Stromal cell of bone marrow (primary cell): ENCODE data around the gene NGB.
"Not testable (repeated sequence)": the region's sequence is repeated elsewhere in the genome, so short reads cannot be mapped to it uniquely, and the experiment has no call there.

Experiments
- DNase-seq: peaks from one replicate; pipeline ENCODE4 v3.0.0-alpha.2; 2012; ENCODE audit warnings: low read depth

Gene NGB

GRCh38 chr14:77296155-77296554, 25.1 kb upstream of the NGB start:
- DNase-seq, result no peak

- DNase-seq, result no peak
Measured at GRCh38 chr14:77290705-77291104, 19.7 kb upstream of the NGB start.

DNA sequence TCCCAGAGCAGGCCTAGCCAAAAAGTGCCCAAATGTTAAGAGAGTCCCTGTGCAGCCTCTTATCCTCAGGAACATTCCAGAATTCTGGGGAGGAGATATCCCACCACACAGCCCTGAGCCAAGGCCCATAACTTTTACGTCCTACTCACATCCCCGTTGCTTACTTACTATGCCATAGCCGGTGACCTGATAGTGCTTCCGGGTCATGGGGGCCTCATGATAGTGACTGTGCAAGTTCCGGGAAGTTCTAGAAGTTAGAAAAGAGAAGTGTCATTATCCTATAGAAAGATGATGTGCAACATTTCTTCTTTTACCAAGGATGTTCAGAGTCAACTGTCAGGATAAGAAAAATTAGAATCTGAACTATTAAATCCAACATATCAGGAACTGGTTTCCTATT, 15.6 kb upstream of the NGB start:
- DNase-seq, result no peak

DNA sequence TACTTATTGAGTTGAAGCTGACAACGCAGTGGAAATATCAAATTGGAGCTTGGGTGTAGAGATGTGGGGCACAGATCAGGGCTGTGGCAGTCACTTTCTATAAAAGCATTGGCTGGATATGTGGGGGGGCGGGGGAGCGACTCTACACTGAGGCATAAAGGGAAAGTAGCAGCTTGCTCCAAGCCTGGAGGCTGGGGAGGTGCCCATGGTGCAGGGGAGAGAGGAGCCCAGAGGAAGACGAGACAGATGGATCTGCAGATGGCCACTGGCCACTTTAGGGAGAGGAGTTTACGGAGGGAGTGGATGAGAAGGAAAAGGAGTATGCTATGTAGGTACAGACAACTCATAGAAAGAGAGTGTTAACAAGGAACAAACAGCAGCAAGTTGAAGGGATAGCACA, 13.5 kb upstream of the NGB start:
- DNase-seq, result no peak

GRCh38 chr14:77284066-77284465, 13.1 kb upstream of the NGB start:
- DNase-seq, result no peak

GRCh38 chr14:77281852-77282410, 10.9 kb upstream of the NGB start:
- DNase-seq, result no peak

DNA sequence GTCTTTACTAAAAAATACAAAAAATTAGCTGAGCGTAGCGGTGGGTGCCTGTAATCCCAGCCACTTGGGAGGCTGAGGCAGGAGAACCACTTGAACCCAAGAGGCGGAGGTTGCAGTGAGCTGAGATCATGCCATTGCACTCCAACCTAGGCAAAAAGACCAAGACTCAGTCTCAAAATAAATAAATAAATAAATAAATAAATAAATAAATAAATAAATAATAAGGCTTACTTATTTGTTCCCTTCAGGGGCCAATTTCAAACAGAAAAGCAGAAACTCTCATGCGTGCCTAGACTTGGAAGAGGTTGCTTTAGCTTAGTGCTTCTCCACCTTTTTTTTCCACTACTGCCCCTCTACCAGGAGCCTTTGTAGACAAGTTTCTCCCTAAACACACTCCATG, 9.9 kb upstream of the NGB start:
- DNase-seq, result not testable (repeated sequence)

DNA sequence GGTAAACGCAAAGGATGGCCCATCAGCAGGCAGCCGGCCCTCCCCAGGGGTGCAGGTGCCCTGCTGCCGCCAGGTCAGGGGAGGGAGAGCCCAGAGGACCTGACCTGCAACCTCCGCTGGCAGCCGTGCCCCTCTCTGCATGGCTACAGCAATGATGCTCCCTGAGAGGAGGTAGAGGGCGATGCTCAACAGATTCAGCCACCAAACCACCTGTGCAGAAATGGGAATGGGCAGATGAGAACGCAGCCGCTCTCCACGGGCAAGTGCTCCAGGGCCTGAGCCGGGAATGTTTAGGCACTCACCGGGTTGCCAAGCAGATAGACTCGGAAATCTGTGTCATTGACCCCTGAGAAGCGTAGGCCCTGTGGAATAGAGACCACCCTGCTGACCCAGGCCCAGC, 8.7 kb upstream of the NGB start:
- DNase-seq, result no peak

DNA sequence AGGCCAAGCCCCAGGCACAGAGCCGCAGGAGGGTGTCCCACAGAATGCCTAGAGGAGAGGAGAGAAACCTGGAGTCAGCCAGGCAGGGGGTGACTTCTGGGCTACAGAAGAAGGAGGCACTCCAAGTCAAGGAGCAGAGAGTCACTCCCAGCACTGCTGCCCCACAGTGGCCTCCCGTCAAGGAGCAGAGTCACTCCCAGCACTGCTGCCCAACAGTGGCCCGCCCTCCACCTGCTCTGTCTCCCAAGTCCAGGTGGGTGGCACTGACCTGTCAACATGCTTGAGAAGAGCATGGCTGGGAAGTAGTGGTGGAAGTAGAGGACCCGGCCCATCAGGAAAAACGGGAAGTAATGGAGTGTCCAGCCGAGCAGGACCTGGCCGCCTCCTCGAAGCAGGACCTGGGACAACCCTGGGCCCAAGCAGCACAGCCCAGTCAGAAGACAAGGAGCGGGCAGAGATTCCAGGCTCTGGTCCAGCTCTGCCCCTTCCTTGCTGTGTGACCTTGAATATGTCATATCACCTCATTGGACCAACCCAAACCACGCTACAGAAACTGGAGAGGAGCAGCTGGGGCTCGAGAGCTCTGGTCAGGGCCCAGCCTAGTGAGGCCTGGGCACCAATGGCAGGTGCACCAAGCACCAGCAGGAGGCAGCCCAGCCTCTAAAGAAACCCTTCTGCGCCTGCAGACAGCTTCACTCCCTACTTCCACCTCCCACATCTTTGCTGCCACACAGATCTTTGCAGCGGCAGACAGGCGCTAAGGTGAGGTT, 7.6 kb upstream of the NGB start:
- DNase-seq, result no peak

- DNase-seq, result no peak
Measured at GRCh38 chr14:77276959-77277358, 6.0 kb upstream of the NGB start.

GRCh38 chr14:77276295-77276935, 5.4 kb upstream of the NGB start:
- no peak for DNase-seq

DNA sequence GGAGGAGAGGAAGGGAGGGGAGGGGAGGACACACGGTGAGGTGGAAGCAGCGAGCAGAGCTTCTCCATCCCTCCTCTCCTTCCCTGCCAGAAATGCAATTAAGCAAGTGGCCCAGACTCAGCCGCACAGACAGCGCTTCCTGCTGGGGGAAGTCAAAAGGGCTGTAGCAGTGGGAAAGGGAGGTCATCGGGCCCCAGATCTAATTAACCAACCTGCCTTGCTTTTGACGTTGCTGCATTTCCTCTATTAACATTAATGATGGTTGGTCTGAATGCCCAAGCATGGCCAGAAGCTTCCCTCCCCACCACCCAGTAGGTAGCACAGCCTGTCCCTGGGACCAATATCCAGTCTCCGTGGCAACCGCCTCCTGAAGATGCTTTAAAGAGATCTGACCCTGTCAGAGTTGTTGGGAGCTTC, 4.6 kb upstream of the NGB start:
- DNase-seq, result no peak

DNA sequence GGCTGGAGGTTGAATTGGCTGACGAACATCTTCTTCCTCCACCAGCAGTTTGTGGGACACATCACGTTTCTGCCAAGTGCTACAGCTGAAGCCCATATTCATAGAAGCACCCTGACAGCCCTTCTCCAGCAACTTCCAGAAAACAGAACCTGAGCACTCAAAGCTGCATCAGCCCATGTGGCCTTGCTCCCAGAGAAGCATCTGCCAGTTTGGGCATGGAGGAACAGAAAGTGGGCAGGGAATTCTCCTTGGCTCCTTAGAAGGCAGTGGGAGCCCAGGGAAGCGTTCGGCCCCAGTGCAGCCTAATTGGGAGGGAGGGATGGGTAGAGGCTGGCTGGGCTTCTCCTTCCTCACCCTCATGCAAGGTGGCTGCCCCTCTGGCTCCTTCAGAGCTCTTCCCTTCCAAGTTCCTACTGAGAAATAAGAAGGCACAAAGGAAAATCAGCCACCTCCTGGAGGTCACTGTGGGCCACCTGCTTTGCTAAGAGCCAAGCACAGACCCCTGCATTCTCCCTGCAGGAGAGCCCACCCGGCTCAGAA, 4.1 kb upstream of the NGB start:
- no peak for DNase-seq

- DNase-seq, result no peak
Measured at GRCh38 chr14:77273796-77274195, 2.8 kb upstream of the NGB start.

DNA sequence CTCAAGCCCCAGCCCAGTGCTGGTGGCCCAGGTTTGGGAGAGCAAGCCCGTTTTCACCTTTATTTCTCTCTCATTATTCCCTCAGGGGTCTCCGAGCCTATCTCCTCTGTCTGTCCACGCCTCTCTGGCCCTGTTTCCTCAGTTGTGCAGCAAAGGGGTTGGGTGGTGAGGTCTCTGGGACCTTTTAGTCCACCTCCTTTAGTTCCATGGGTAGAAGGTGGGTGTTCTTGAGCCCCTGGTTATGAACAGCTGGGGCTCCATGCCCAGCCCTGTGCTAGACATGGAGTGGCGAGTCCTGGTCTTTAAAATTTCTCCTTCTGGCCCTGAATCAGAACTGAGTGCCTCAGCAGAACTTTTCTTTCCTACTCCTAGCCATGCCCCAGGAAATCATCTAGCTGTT, 1.3 kb upstream of the NGB start:
- DNase-seq, result no peak

- DNase-seq, result no peak
Measured at GRCh38 chr14:77270361-77271112, 469 bp downstream of the NGB start.

GRCh38 chr14:77268989-77269600, 1.9 kb downstream of the NGB start:
- DNase-seq, result no peak

- DNase-seq, result no peak
Measured at GRCh38 chr14:77267937-77268699, 2.9 kb downstream of the NGB start.

- DNase-seq, result no peak
Measured at GRCh38 chr14:77266336-77266735, 4.7 kb downstream of the NGB start.

DNA sequence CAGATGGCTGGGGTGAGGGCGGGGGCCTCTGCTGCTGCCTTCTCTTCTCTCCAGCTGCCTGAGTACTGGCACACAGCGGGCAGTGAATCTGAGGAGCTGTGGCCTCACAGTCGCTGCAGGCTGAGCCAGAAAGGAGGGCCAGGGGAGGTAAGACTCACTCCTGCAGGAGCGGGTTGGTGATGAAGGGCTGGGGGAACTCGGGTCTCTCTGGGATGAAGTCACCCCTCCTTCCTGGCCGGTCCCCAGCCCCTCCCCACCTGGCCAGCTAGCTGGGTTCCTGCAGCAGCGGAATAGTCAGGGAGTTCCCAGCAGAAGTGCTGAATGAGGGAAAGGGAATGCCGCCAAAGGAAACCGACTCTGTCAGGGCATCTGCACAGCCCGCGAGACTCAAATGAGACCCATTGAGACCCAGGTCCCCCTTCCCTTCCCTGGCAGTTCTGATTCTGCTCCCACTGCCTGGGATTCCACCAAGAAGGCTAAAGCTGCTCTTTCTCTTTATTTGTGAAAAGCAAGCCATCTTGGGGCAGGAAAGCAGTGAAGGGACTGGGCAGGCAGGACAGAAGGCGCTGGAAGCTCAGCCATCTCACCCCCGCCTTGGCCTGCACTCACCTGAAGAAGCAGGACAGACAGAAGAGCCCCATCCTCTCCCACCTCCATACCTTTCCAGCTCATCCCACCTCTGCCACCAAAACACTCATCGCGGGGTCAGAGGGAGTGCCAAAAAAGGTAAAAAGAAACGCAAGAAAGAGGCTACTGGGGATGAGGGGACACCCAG, 5.3 kb downstream of the NGB start:
- DNase-seq, result no peak

GRCh38 chr14:77265187-77265515, 5.9 kb downstream of the NGB start:
- DNase-seq, result no peak
